H1 (cell line): ENCODE data around the gene MTM1. TPM values are rescaled to one million over a fixed set of nuclear protein-coding genes. Genes with fewer than 3 reads are reported as not detected.

Experiments
- CTCF ChIA-PET: fragments of 300-600 bp; sonication (Branson Sonifier 250); formaldehyde crosslinking; loops from one replicate; lab custom pipeline; 2021; ENCODE audit not compliant: partially characterized antibody; lab: Charles Lee
- POLR2A ChIA-PET: fragments of 300-600 bp; sonication (Branson Sonifier 250); formaldehyde crosslinking; loops from one replicate; lab custom pipeline; 2021; ENCODE audit warnings: inconsistent platforms; ENCODE audit not compliant: partially characterized antibody; lab: Charles Lee
- DNase-seq, 2 experiments: peaks; one replicate each; pipeline versions ENCODE4 v3.0.0 to v3.0.0-alpha.2; 2010 to 2022; ENCODE audit warnings: low spot score in 2 of 2, low read depth in 1 of 2, mixed read lengths in 1 of 2
- FAIRE-seq: peaks from 2 replicates; lab custom pipeline; 2011; peaks lifted over from hg19 to GRCh38; lab: Jason Lieb, UNC
- H2AFZ ChIP-seq: 2 replicates; pipeline ENCODE4 v1.8.1; 2012; ENCODE audit warnings: low read length, inconsistent platforms
- H2AK5ac ChIP-seq: 2 replicates; pipeline ENCODE4 v1.6.1; 2013; ENCODE audit warnings: low read depth, low read length
- H2BK120ac ChIP-seq: replicated peaks from 2 replicates; pipeline ENCODE3; 2013; ENCODE audit warnings: low read depth, low read length, inconsistent platforms
- H2BK12ac ChIP-seq: 2 replicates; pipeline ENCODE4 v1.6.1; 2013; ENCODE audit warnings: low read depth, low read length
- H2BK15ac ChIP-seq: 2 replicates; pipeline ENCODE4 v1.6.1; 2013; ENCODE audit warnings: low read length
- H2BK20ac ChIP-seq: 2 replicates; pipeline ENCODE4 v1.6.1; 2013; ENCODE audit warnings: low read length
- H2BK5ac ChIP-seq: 2 replicates; pipeline ENCODE4 v1.6.1; 2013; ENCODE audit warnings: low read depth, low read length
- H3K14ac ChIP-seq: 2 replicates; pipeline ENCODE4 v1.6.1; 2013; ENCODE audit warnings: inconsistent platforms; ENCODE audit not compliant: insufficient read length
- H3K18ac ChIP-seq: 2 replicates; pipeline ENCODE4 v1.6.1; 2013; ENCODE audit warnings: low read length; ENCODE audit errors: extremely low read depth
- H3K23ac ChIP-seq: 2 replicates; pipeline ENCODE4 v1.6.1; 2013; ENCODE audit warnings: inconsistent platforms; ENCODE audit not compliant: insufficient read length
- H3K23me2 ChIP-seq: 2 replicates; pipeline ENCODE4 v1.6.1; 2013; ENCODE audit warnings: low read depth, low read length
- H3K27ac ChIP-seq: 2 replicates; pipeline ENCODE4 v1.6.1; 2011; ENCODE audit warnings: low read depth, low read length, inconsistent platforms
- H3K27me3 ChIP-seq, 4 experiments: replicated peaks in 1 of 4; 1 replicate in 1 of 4; 2 replicates in 3 of 4; pipeline versions ENCODE4 v1.6.1 to v1.8.1; 2011 to 2013; ENCODE audit warnings: low read length in 3 of 4, mild to moderate bottlenecking in 3 of 4, inconsistent platforms in 2 of 4, mixed read lengths in 2 of 4, moderate library complexity in 1 of 4; ENCODE audit not compliant: control insufficient read depth in 3 of 4, insufficient read depth in 3 of 4; ENCODE audit errors: extremely low read depth in 1 of 4
- H3K36me3 ChIP-seq, 4 experiments: 2 replicates each; pipeline versions ENCODE4 v1.6.1 to v1.8.1; 2011 to 2013; ENCODE audit warnings: mild to moderate bottlenecking in 4 of 4, low read length in 3 of 4, moderate library complexity in 2 of 4, control low read depth in 1 of 4, inconsistent platforms in 1 of 4; ENCODE audit not compliant: insufficient read depth in 4 of 4, control insufficient read depth in 2 of 4
- H3K4ac ChIP-seq: replicated peaks from 2 replicates; pipeline ENCODE3; 2013; ENCODE audit warnings: low read length, low read depth, mixed read lengths, inconsistent platforms; ENCODE audit not compliant: insufficient read length
- H3K4me1 ChIP-seq, 4 experiments: replicated peaks in 1 of 4; 1 replicate in 1 of 4; 2 replicates in 3 of 4; pipeline versions ENCODE4 v1.6.1 to v1.8.1; 2011 to 2013; ENCODE audit warnings: low read length in 3 of 4, inconsistent platforms in 2 of 4, mixed read lengths in 1 of 4; ENCODE audit not compliant: insufficient read depth in 4 of 4, control insufficient read depth in 3 of 4
- H3K4me2 ChIP-seq, 2 experiments: 2 replicates each; pipeline versions ENCODE4 v1.6.1 to v1.8.1; 2011 to 2013; ENCODE audit warnings: low read depth in 2 of 2, low read length in 2 of 2, control low read depth in 1 of 2, inconsistent platforms in 1 of 2, mild to moderate bottlenecking in 1 of 2; ENCODE audit not compliant: insufficient read depth in 1 of 2
- H3K4me3 ChIP-seq, 4 experiments: fragments of 200-600, 300-600 bp in 1 of 4; sonication (generic), shearing (Covaris generic), sonication (Bioruptor Twin) in 1 of 4; 2 replicates each; pipeline versions ENCODE4 v1.5.1 to v1.8.1; 2011 to 2016; ENCODE audit warnings: low read length in 4 of 4, low read depth in 3 of 4, control low read depth in 2 of 4, inconsistent platforms in 2 of 4, mild to moderate bottlenecking in 2 of 4, mixed read lengths in 1 of 4, moderate library complexity in 1 of 4; ENCODE audit not compliant: insufficient read depth in 2 of 4; ENCODE audit errors: extremely low read depth in 1 of 4
- H3K56ac ChIP-seq: replicated peaks from 2 replicates; pipeline ENCODE3; 2013; ENCODE audit warnings: low read depth, mild to moderate bottlenecking, mixed read lengths, low read length, inconsistent platforms; ENCODE audit not compliant: insufficient read length
- H3K79me1 ChIP-seq: 2 replicates; pipeline ENCODE4 v1.6.1; 2013; ENCODE audit warnings: low read depth, low read length, control low read depth
- H3K79me2 ChIP-seq, 2 experiments: 2 replicates each; pipeline versions ENCODE4 v1.6.1 to v1.8.1; 2012 to 2013; ENCODE audit warnings: low read length in 2 of 2, mild to moderate bottlenecking in 2 of 2, inconsistent platforms in 1 of 2; ENCODE audit not compliant: insufficient read depth in 2 of 2, control insufficient read depth in 1 of 2
- H3K9ac ChIP-seq, 4 experiments: replicated peaks in 1 of 4; 1 replicate in 1 of 4; 2 replicates in 3 of 4; pipeline versions ENCODE4 v1.6.1 to v1.8.1; 2011 to 2013; ENCODE audit warnings: low read depth in 3 of 4, low read length in 3 of 4, control low read depth in 2 of 4, mild to moderate bottlenecking in 2 of 4, moderate library complexity in 2 of 4, inconsistent platforms in 1 of 4; ENCODE audit errors: extremely low read depth in 1 of 4
- H3K9me3 ChIP-seq, 2 experiments: 2 replicates each; pipeline versions ENCODE4 v1.6.1 to v1.8.1; 2012 to 2013; ENCODE audit warnings: mild to moderate bottlenecking in 2 of 2, moderate library complexity in 2 of 2, control low read depth in 1 of 2, inconsistent platforms in 1 of 2, low read depth in 1 of 2, low read length in 1 of 2, mixed read lengths in 1 of 2; ENCODE audit not compliant: insufficient read depth in 2 of 2
- H4K20me1 ChIP-seq, 2 experiments: replicated peaks in 1 of 2; 2 replicates each; pipeline versions ENCODE3 to v1.8.1; 2011 to 2013; ENCODE audit warnings: inconsistent platforms in 2 of 2, low read length in 2 of 2, mild to moderate bottlenecking in 1 of 2; ENCODE audit not compliant: insufficient read depth in 2 of 2, control insufficient read depth in 1 of 2
- H4K5ac ChIP-seq: 2 replicates; pipeline ENCODE4 v1.6.1; 2013; ENCODE audit warnings: low read length, low read depth, mixed read lengths, inconsistent platforms; ENCODE audit not compliant: insufficient read length
- H4K8ac ChIP-seq: 2 replicates; pipeline ENCODE4 v1.8.0; 2013; ENCODE audit warnings: mild to moderate bottlenecking, moderate library complexity, low read length, inconsistent platforms; ENCODE audit not compliant: insufficient read depth; ENCODE audit errors: extremely low read depth
- H4K91ac ChIP-seq: replicated peaks from 2 replicates; pipeline ENCODE3; 2013; ENCODE audit warnings: low read length, mixed read lengths, inconsistent platforms; ENCODE audit not compliant: insufficient read length
- ASH2L ChIP-seq: fragments of 200-600, 300-600 bp; sonication (generic); IDR thresholded peaks from one replicate; pipeline ENCODE4 v1.7.1; 2017; ENCODE audit warnings: low read length
- BRCA1 ChIP-seq: IDR thresholded peaks from 2 replicates; pipeline ENCODE4 v1.6.1; 2012; ENCODE audit warnings: low read depth, low read length, improper control_type of control experiment
- CHD1 ChIP-seq: IDR thresholded peaks from 2 replicates; pipeline ENCODE4 v1.6.1; 2012; ENCODE audit warnings: low read depth, low read length, improper control_type of control experiment
- CHD2 ChIP-seq: IDR thresholded peaks from 2 replicates; pipeline ENCODE4 v1.6.1; 2012; ENCODE audit warnings: low read length, improper control_type of control experiment
- CREB1 ChIP-seq: IDR thresholded peaks from 2 replicates; pipeline ENCODE4 v1.6.1; 2012; ENCODE audit warnings: inconsistent platforms
- CTBP2 ChIP-seq: IDR thresholded peaks from 2 replicates; pipeline ENCODE4 v1.7.0; 2011; ENCODE audit warnings: borderline replicate concordance, mild to moderate bottlenecking, moderate library complexity, mixed read lengths, low read length; ENCODE audit not compliant: insufficient read depth, insufficient read length
- EGR1 ChIP-seq: IDR thresholded peaks from 2 replicates; pipeline ENCODE4 v1.6.1; 2011; ENCODE audit warnings: low read depth, low read length, borderline replicate concordance
- GABPA ChIP-seq: IDR thresholded peaks from 2 replicates; pipeline ENCODE4 v1.6.1; 2011; ENCODE audit warnings: mild to moderate bottlenecking, low read length, moderate library complexity, borderline replicate concordance; ENCODE audit not compliant: insufficient read depth
- KDM4A ChIP-seq: IDR thresholded peaks from one replicate; pipeline ENCODE4 v1.7.1; 2012; ENCODE audit warnings: low read depth, mild to moderate bottlenecking, moderate library complexity, low read length, inconsistent platforms; ENCODE audit not compliant: severe bottlenecking
- POLR2A ChIP-seq, 2 experiments: IDR thresholded peaks; 1 replicate in 1 of 2; 2 replicates in 1 of 2; pipeline ENCODE4 v1.6.1; 2011; ENCODE audit warnings: low read depth in 2 of 2, low read length in 2 of 2, mild to moderate bottlenecking in 2 of 2; ENCODE audit errors: control extremely low read depth in 1 of 2
- RFX5 ChIP-seq: IDR thresholded peaks from 2 replicates; pipeline ENCODE4 v1.6.1; 2011; ENCODE audit warnings: low read depth, low read length, improper control_type of control experiment, borderline replicate concordance
- SAP30 ChIP-seq: fragments of 300-600 bp; sonication (generic); IDR thresholded peaks from 2 replicates; pipeline ENCODE4 v1.7.1; 2012; ENCODE audit warnings: low read length, moderate library complexity, mild to moderate bottlenecking, inconsistent platforms; ENCODE audit not compliant: insufficient read depth, insufficient replicate concordance
- SP4 ChIP-seq: IDR thresholded peaks from 2 replicates; pipeline ENCODE4 v1.6.1; 2012; ENCODE audit warnings: low read length, inconsistent platforms
- SUZ12 ChIP-seq: fragments of 200-600 bp; sonication (generic); IDR thresholded peaks from 2 replicates; pipeline ENCODE4 v1.6.1; 2012; ENCODE audit warnings: mild to moderate bottlenecking, inconsistent platforms, low read length, moderate library complexity, mixed read lengths
- TAF7 ChIP-seq: optimal IDR thresholded peaks from 2 replicates; pipeline ENCODE3; 2011; ENCODE audit warnings: low read depth, mild to moderate bottlenecking, inconsistent platforms, low read length, moderate library complexity, borderline replicate concordance
- WGBS, 2 experiments: shearing (Covaris generic) in 1 of 2; methylation state at CpG; one replicate each; pipeline versions ENCODE4 v1.1.6 to v1.1.7; 2013 to 2015; ENCODE audit warnings: low lambda C conversion rate in 2 of 2, mixed read lengths in 2 of 2, inconsistent platforms in 1 of 2, low coverage in 1 of 2, missing lambda C conversion rate in 1 of 2; ENCODE audit not compliant: insufficient replicate concordance in 2 of 2, insufficient coverage in 1 of 2, insufficient read length in 1 of 2; ENCODE audit errors: extremely low coverage in 1 of 2, missing lambda C conversion rate in 1 of 2; 5-methylcytosine and 5-hydroxymethylcytosine counted together
- polyA plus RNA-seq, 7 experiments: library from polyadenylated mRNA; depleted of rRNA in 3 of 7; stranded (reverse) in 5 of 7; unstranded in 2 of 7; fragments of >200 nt in 5 of 7; fragments of 200-250 nt in 2 of 7; gene quantifications; 1 replicate in 5 of 7; 2 replicates in 1 of 7; 4 replicates in 1 of 7; pipeline versions ENCODE4 v1.2.1 to v1.2.3, GENCODE V29; 2011 to 2013; ENCODE audit warnings: missing spikeins in 2 of 7, mixed read lengths in 2 of 7
- total RNA-seq: library from RNA; stranded (reverse); fragmentation: NEBNext Ultra II Directional; extraction: Animal tissue kit (Norgen Biotek cat#: 25700); gene quantifications from 2 replicates; pipeline ENCODE4 v1.2.1, GENCODE V29; 2021

MTM1 gene
- total and polyA plus RNA-seq, 2 of the 8 experiments (the other 6 are each of a cell fraction or from before 2014, with no cell fraction given): 2.3 to 8.4 TPM

DNA sequence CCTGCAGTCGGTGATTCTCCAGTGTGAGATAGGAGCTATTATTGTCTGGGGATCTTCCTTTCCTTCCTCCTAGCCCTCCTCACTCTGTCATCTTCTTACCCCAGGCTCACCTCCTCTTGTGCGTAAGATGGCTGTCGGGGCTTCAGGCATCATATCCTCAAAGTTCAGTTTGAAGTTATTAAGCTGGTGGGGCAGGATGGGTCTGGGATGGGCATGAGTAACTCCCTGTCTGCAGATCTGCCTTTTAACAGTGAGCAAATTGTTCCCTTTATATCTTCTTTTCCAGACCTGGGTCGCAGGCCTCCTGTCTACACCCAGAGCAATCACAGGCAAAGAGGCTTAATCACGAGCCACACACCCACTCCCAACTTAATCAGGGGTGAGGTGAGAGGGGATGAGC lies 123.9 kb downstream of the MTM1 start:
- no peaks in the 10 kb centered on the region for H3K27me3 ChIP-seq
- no peak overlapping the region for H3K27ac ChIP-seq
- H3K36me3 ChIP-seq: no peaks in the 10 kb centered on the region
- no peak overlapping the region for H2BK5ac ChIP-seq
- no peak overlapping the region for H3K56ac ChIP-seq
- H3K4me1 ChIP-seq: peaks cover 0 to 7% (median 0%) of the 10 kb centered on the region in 4 experiments; a peak in 2 of 7 replicates
- no peak overlapping the region for H2BK12ac ChIP-seq
- H2BK120ac ChIP-seq: no peak overlapping the region
- H3K9me3 ChIP-seq: no peaks in the 10 kb centered on the region
- no peak overlapping the region for H2AK5ac ChIP-seq
- H3K4ac ChIP-seq: no peak overlapping the region
- no peak overlapping the region for H4K5ac ChIP-seq
- H3K14ac ChIP-seq: no peak overlapping the region
- no peak for DNase-seq
- H4K91ac ChIP-seq: no peak overlapping the region
- no peak overlapping the region for H3K9ac ChIP-seq
- H4K20me1 ChIP-seq: no peaks in the 10 kb centered on the region
- peak overlapping the region in 3 of 4 experiments; percentile 69 to 84 (median 75); a peak in 5 of 8 replicates for H3K4me3 ChIP-seq
- H3K79me1 ChIP-seq: no peaks in the 10 kb centered on the region
- no peak overlapping the region for H2BK15ac ChIP-seq
- peak overlapping the region; percentile 68 to 85 for H3K4me2 ChIP-seq
- no peak for FAIRE-seq
- H3K18ac ChIP-seq: no peak overlapping the region; the same call in 1 of the 2 replicates
- WGBS, 2 experiments: 70% methylated on average over 5 of the region's 5 CpGs; no CpG with 5 or more reads in 1 of the 2 experiments
- peaks cover 2% of the 10 kb centered on the region; the same call in 1 of the 2 replicates for H3K23me2 ChIP-seq
- H2BK20ac ChIP-seq: no peak overlapping the region
- no peak overlapping the region for H3K23ac ChIP-seq
- ChIA-PET CTCF (interaction anchor here (0.7 to 1.3 kb wide), 4 partner anchors 9 to 22 kb away, joined by 3 to 6 read pairs (median 4); no protein-coding TSS in a partner anchor), POLR2A (interaction anchor here (0.7 kb wide), 1 partner anchor 297 kb away, joined by 3 read pairs; no protein-coding TSS in a partner anchor)
- no peak overlapping the region for H4K8ac ChIP-seq
- H2AFZ ChIP-seq: no peak overlapping the region
- peaks cover 0 to 3% of the 10 kb centered on the region in 2 experiments; a peak in 2 of 4 replicates for H3K79me2 ChIP-seq
- TF ChIP-seq BRCA1 (no peak), CREB1 (no peak), SAP30 (no peak), RFX5 (no peak), POLR2A (IDR thresholded peaks at IDR 0.05; ENCODE audit: control extremely low read depth in 1 of 2, low read depth in 2 of 2, low read length in 2 of 2) (no peak), ASH2L (no peak), EGR1 (no peak), CTBP2 (no peak), SUZ12 (no peak), CHD1 (no peak), KDM4A (no peak), CHD2 (no peak), TAF7 (no peak), GABPA (no peak), SP4 (no peak)
